HEK293 (cell line): ENCODE results near the gene EEF1AKMT3.

Experiments used
- MEIS1 ChIP-seq: sonication (generic); formaldehyde crosslinking; IDR thresholded peaks from 2 replicates; pipeline ENCODE4 v1.8.1; 2022; ENCODE audit warnings: missing genetic modification reagents, mild to moderate bottlenecking, borderline replicate concordance
- MYNN ChIP-seq: fragments of 450-650 bp; formaldehyde crosslinking; IDR thresholded peaks from 2 replicates; pipeline ENCODE4 v1.5.1; 2016; ENCODE audit warnings: missing biosample characterization, missing genetic modification characterization, borderline replicate concordance
- OSR2 ChIP-seq: fragments of 450-650 bp; formaldehyde crosslinking; IDR thresholded peaks from 2 replicates; pipeline ENCODE4 v1.5.1; 2016; ENCODE audit warnings: missing biosample characterization, missing genetic modification characterization
- SP2 ChIP-seq: fragments of 450-650 bp; formaldehyde crosslinking; IDR thresholded peaks from 2 replicates; pipeline ENCODE4 v1.5.1; 2016; ENCODE audit warnings: missing biosample characterization, missing genetic modification characterization
- ZBTB1 ChIP-seq: fragments of 450-650 bp; formaldehyde crosslinking; IDR thresholded peaks from 2 replicates; pipeline ENCODE4 v1.5.1; 2016; ENCODE audit warnings: missing biosample characterization, missing genetic modification characterization
- ZBTB6 ChIP-seq: fragments of 450-650 bp; formaldehyde crosslinking; IDR thresholded peaks from 2 replicates; pipeline ENCODE4 v1.5.1; 2017; ENCODE audit warnings: missing biosample characterization, missing genetic modification characterization
- ZBTB7A ChIP-seq: fragments of 450-650 bp; formaldehyde crosslinking; IDR thresholded peaks from 2 replicates; pipeline ENCODE4 v1.5.1; 2016; ENCODE audit warnings: low read depth, missing biosample characterization, missing genetic modification characterization
- ZBTB8A ChIP-seq: fragments of 450-650 bp; formaldehyde crosslinking; IDR thresholded peaks from 2 replicates; pipeline ENCODE4 v1.5.1; 2016; ENCODE audit warnings: missing biosample characterization, missing genetic modification characterization
- ZNF112 ChIP-seq: fragments of 450-650 bp; formaldehyde crosslinking; IDR thresholded peaks from 2 replicates; pipeline ENCODE4 v1.5.0; 2017; ENCODE audit warnings: missing biosample characterization, missing genetic modification characterization
- ZNF114 ChIP-seq: fragments of 450-650 bp; formaldehyde crosslinking; IDR thresholded peaks from 2 replicates; pipeline ENCODE4 v1.5.0; 2017; ENCODE audit warnings: missing biosample characterization, missing genetic modification characterization
- ZNF132 ChIP-seq: fragments of 450-650 bp; formaldehyde crosslinking; IDR thresholded peaks from 2 replicates; pipeline ENCODE4 v1.5.1; 2017; ENCODE audit warnings: missing biosample characterization, missing genetic modification characterization, borderline replicate concordance
- ZNF138 ChIP-seq: fragments of 450-650 bp; formaldehyde crosslinking; IDR thresholded peaks from 2 replicates; pipeline ENCODE4 v1.5.1; 2016; ENCODE audit warnings: missing biosample characterization, missing genetic modification characterization, borderline replicate concordance
- ZNF148 ChIP-seq: fragments of 450-650 bp; formaldehyde crosslinking; IDR thresholded peaks from 2 replicates; pipeline ENCODE4 v1.5.0; 2017; ENCODE audit warnings: missing biosample characterization, missing genetic modification characterization, borderline replicate concordance
- ZNF19 ChIP-seq: fragments of 450-650 bp; formaldehyde crosslinking; IDR thresholded peaks from 2 replicates; pipeline ENCODE4; 2016; ENCODE audit warnings: missing biosample characterization, missing genetic modification characterization, low read depth
- ZNF248 ChIP-seq: fragments of 450-650 bp; formaldehyde crosslinking; IDR thresholded peaks from 2 replicates; pipeline ENCODE4 v1.5.1; 2017; ENCODE audit warnings: missing biosample characterization, missing genetic modification characterization
- ZNF266 ChIP-seq: fragments of 450-650 bp; formaldehyde crosslinking; IDR thresholded peaks from 2 replicates; pipeline ENCODE4 v1.5.1; 2016; ENCODE audit warnings: missing biosample characterization, missing genetic modification characterization, low read depth
- ZNF350 ChIP-seq: fragments of 450-650 bp; formaldehyde crosslinking; IDR thresholded peaks from 2 replicates; pipeline ENCODE4 v1.5.0; 2017; ENCODE audit warnings: missing biosample characterization, mild to moderate bottlenecking, missing genetic modification characterization
- ZNF366 ChIP-seq: fragments of 450-650 bp; formaldehyde crosslinking; conservative IDR thresholded peaks from 2 replicates; pipeline ENCODE4 v1.5.1; 2016; ENCODE audit warnings: missing biosample characterization, missing genetic modification characterization
- ZNF501 ChIP-seq: fragments of 450-650 bp; formaldehyde crosslinking; IDR thresholded peaks from 2 replicates; pipeline ENCODE4 v1.5.1; 2016; ENCODE audit warnings: missing biosample characterization, missing genetic modification characterization
- ZNF518A ChIP-seq: fragments of 450-650 bp; formaldehyde crosslinking; conservative IDR thresholded peaks from 2 replicates; pipeline ENCODE4 v1.5.1; 2016; ENCODE audit warnings: low read depth, missing biosample characterization, missing genetic modification characterization
- ZNF544 ChIP-seq: fragments of 450-650 bp; formaldehyde crosslinking; IDR thresholded peaks from 2 replicates; pipeline ENCODE4 v1.5.0; 2017; ENCODE audit warnings: missing biosample characterization, missing genetic modification characterization
- ZNF621 ChIP-seq: fragments of 450-650 bp; formaldehyde crosslinking; IDR thresholded peaks from 2 replicates; pipeline ENCODE4 v1.5.1; 2017; ENCODE audit warnings: missing biosample characterization, missing genetic modification characterization
- ZNF658 ChIP-seq: fragments of 450-650 bp; formaldehyde crosslinking; IDR thresholded peaks from 2 replicates; pipeline ENCODE4; 2016; ENCODE audit warnings: missing biosample characterization, missing genetic modification characterization
- ZNF660 ChIP-seq: fragments of 450-650 bp; IDR thresholded peaks from 2 replicates; pipeline ENCODE4 v1.5.1; 2018; ENCODE audit warnings: missing biosample characterization, mild to moderate bottlenecking, missing genetic modification characterization
- ZNF777 ChIP-seq: fragments of 450-650 bp; formaldehyde crosslinking; IDR thresholded peaks from 2 replicates; pipeline ENCODE4 v1.5.1; 2017; ENCODE audit warnings: missing biosample characterization, missing genetic modification characterization, borderline replicate concordance
- TF ChIP-seq, protein P1 (sequence below): fragments of 450-650 bp; formaldehyde crosslinking; IDR thresholded peaks from 2 replicates; pipeline ENCODE4 v1.5.1; 2016; ENCODE audit warnings: missing biosample characterization, missing genetic modification characterization, low read depth
- TF ChIP-seq, protein P2 (sequence below): fragments of 450-650 bp; IDR thresholded peaks from 2 replicates; pipeline ENCODE4 v1.5.1; 2018; ENCODE audit warnings: missing biosample characterization, missing genetic modification characterization
- TF ChIP-seq, protein P3 (sequence below): fragments of 450-650 bp; formaldehyde crosslinking; IDR thresholded peaks from 2 replicates; pipeline ENCODE4 v1.5.1; 2016; ENCODE audit warnings: missing biosample characterization, missing genetic modification characterization

EEF1AKMT3 gene

DNA sequence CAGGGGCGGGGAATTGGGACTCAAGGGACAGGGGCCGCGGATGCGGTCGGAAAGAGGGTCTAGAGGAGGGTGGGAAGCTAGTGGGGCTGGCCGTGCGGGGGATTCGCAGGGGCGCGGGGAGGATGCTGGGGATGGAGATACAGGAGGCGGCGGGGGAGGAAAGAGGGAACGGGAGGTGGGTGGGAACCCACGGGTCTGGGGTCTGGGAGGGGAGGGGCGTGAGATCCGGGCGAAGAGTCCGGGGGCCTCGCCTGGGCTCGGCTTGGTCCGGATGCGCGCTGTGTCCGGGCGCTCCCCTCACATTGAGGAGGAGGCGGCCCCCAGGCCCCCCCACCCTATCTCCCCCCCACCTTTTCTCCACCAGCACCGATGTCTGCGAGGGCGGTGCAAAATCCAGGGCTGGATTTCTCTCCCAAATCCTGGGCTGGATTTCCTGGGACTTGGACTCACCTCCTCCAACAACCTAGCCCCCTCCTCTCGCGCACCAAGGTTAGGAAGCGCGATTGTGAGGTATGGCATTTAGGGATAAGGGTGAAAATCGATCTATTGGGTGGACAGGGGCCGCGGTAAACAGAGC is 33.7 kb upstream of the EEF1AKMT3 start, which contains the start of gene AGAP2 (continued):
- TF ChIP-seq, protein P1, sequence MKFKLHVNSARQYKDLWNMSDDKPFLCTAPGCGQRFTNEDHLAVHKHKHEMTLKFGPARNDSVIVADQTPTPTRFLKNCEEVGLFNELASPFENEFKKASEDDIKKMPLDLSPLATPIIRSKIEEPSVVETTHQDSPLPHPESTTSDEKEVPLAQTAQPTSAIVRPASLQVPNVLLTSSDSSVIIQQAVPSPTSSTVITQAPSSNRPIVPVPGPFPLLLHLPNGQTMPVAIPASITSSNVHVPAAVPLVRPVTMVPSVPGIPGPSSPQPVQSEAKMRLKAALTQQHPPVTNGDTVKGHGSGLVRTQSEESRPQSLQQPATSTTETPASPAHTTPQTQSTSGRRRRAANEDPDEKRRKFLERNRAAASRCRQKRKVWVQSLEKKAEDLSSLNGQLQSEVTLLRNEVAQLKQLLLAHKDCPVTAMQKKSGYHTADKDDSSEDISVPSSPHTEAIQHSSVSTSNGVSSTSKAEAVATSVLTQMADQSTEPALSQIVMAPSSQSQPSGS (tag by site-specific recombination) = no peak
- TF ChIP-seq ZNF366 (tag by site-specific recombination) (peak; percentile 56; the same call in 1 of the 2 replicates), ZNF266 (tag by site-specific recombination) (no peak), ZNF112 (no peak), ZBTB6 (no peak), ZNF518A (tag by site-specific recombination) (no peak), ZNF350 (tag by site-specific recombination) (no peak), MEIS1 (no peak), ZNF777 (tag by site-specific recombination) (no peak), ZBTB7A (tag by site-specific recombination) (peak; percentile 56; the same call in 1 of the 2 replicates), ZNF621 (tag by site-specific recombination) (no peak), ZNF114 (tag by site-specific recombination) (no peak), ZNF148 (tag by site-specific recombination) (0 out of 2 replicates have a peak, but pooled peaks have one; percentile 53), ZNF544 (tag by site-specific recombination) (no peak), MYNN (tag by site-specific recombination) (no peak), SP2 (peak; percentile 61), ZNF19 (tag by site-specific recombination) (no peak), ZNF138 (tag by site-specific recombination) (no peak), OSR2 (tag by site-specific recombination) (no peak), ZNF658 (tag by site-specific recombination) (no peak), ZBTB8A (tag by site-specific recombination) (peak; percentile 32; the same call in 1 of the 2 replicates), ZNF248 (no peak), ZNF660 (tag by site-specific recombination) (peak; percentile 78), ZNF132 (tag by site-specific recombination) (no peak), ZBTB1 (no peak), ZNF501 (tag by site-specific recombination) (no peak)
- TF ChIP-seq, protein P2, sequence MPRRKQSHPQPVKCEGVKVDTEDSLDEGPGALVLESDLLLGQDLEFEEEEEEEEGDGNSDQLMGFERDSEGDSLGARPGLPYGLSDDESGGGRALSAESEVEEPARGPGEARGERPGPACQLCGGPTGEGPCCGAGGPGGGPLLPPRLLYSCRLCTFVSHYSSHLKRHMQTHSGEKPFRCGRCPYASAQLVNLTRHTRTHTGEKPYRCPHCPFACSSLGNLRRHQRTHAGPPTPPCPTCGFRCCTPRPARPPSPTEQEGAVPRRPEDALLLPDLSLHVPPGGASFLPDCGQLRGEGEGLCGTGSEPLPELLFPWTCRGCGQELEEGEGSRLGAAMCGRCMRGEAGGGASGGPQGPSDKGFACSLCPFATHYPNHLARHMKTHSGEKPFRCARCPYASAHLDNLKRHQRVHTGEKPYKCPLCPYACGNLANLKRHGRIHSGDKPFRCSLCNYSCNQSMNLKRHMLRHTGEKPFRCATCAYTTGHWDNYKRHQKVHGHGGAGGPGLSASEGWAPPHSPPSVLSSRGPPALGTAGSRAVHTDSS (tag by site-specific recombination) = no peak; the same call in 1 of the 2 replicates
- TF ChIP-seq, protein P3, sequence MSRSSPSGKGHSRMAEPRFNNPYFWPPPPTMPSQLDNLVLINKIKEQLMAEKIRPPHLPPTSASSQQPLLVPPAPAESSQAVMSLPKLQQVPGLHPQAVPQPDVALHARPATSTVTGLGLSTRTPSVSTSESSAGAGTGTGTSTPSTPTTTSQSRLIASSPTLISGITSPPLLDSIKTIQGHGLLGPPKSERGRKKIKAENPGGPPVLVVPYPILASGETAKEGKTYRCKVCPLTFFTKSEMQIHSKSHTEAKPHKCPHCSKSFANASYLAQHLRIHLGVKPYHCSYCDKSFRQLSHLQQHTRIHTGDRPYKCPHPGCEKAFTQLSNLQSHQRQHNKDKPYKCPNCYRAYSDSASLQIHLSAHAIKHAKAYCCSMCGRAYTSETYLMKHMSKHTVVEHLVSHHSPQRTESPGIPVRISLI (tag by site-specific recombination) = no peak
